Measurements from ENCODE around the gene RILPL1.

- TF ChIP-seq POLR2A (IDR thresholded peaks at IDR 0.05) (no peak), CTCF (IDR thresholded peaks at IDR 0.05) (no peak), POLR2AphosphoS5 (IDR thresholded peaks at IDR 0.05) (no peak)
Observed at GRCh38 chr12:123421314-123421713, 112.2 kb downstream of the RILPL1 start.

Data from sigmoid colon (tissue), 4 donors.